WTC11 (cell line): Measurements from ENCODE around the gene ERVK3-1. TPM values are rescaled to one million over a fixed set of nuclear protein-coding genes. Genes with fewer than 3 reads are reported as not detected.

Source experiments
- ATAC-seq: fragments of 200-7000 bp; cut with Tn5 transposase; 2 replicates; pipeline ENCODE4 v1.10.0; 2021; ENCODE audit warnings: mild to moderate bottlenecking, moderate library complexity
- CTCF ChIA-PET: fragments of 300-600 bp; sonication (Branson Sonifier 250); formaldehyde crosslinking; loops from one replicate; lab custom pipeline; 2021; ENCODE audit warnings: antibody characterized with exemption; lab: Charles Lee
- POLR2A ChIA-PET: fragments of 350-600 bp; sonication (Branson Sonifier 250); formaldehyde crosslinking; loops from one replicate; lab custom pipeline; 2021; ENCODE audit warnings: antibody characterized with exemption; lab: Charles Lee
- DNase-seq: peaks from one replicate; pipeline ENCODE4 v3.0.0; 2021; ENCODE audit warnings: low spot score
- H3K27ac Mint-ChIP-seq: 2 replicates; pipeline ENCODE4 v1.8.0; 2021; ENCODE audit warnings: mixed read lengths
- H3K27me3 Mint-ChIP-seq: 2 replicates; pipeline ENCODE4 v1.8.0; 2021; ENCODE audit warnings: low read depth, mild to moderate bottlenecking, moderate library complexity, mixed read lengths
- H3K36me3 Mint-ChIP-seq: 2 replicates; pipeline ENCODE4 v1.8.0; 2021; ENCODE audit warnings: mixed read lengths
- H3K4me1 Mint-ChIP-seq: 2 replicates; pipeline ENCODE4 v1.8.0; 2022; ENCODE audit warnings: mixed read lengths
- H3K4me3 Mint-ChIP-seq: 2 replicates; pipeline ENCODE4 v1.8.0; 2021; ENCODE audit warnings: mild to moderate bottlenecking, moderate library complexity, mixed read lengths
- H3K9me3 Mint-ChIP-seq: 2 replicates; pipeline ENCODE4 v1.8.0; 2021; ENCODE audit warnings: mixed read lengths
- ATF1 ChIP-seq: sonication (generic); formaldehyde crosslinking; IDR thresholded peaks from 2 replicates; pipeline ENCODE4 v1.8.1; 2023; ENCODE audit warnings: mild to moderate bottlenecking, moderate library complexity, missing genetic modification reagents
- ETV6 ChIP-seq: sonication (generic); formaldehyde crosslinking; IDR thresholded peaks from 2 replicates; pipeline ENCODE4 v1.8.1; 2022; ENCODE audit warnings: mild to moderate bottlenecking, missing genetic modification reagents
- JAZF1 ChIP-seq: fragments of 250-450 bp; sonication (Bioruptor Pico); IDR thresholded peaks from 2 replicates; pipeline ENCODE4 v1.9.0; 2021; ENCODE audit warnings: moderate library complexity, mild to moderate bottlenecking, inconsistent platforms
- MYBL2 ChIP-seq: sonication (generic); formaldehyde crosslinking; IDR thresholded peaks from 2 replicates; pipeline ENCODE4 v1.8.1; 2023; ENCODE audit warnings: mild to moderate bottlenecking, moderate library complexity, missing genetic modification reagents
- NR3C1 ChIP-seq: sonication (generic); formaldehyde crosslinking; conservative IDR thresholded peaks from 2 replicates; pipeline ENCODE4 v1.8.1; 2023; ENCODE audit warnings: low read depth, mild to moderate bottlenecking, missing genetic modification reagents
- SMAD4 ChIP-seq: sonication (generic); formaldehyde crosslinking; IDR thresholded peaks from 2 replicates; pipeline ENCODE4 v1.8.0; 2022; ENCODE audit warnings: mild to moderate bottlenecking, missing genetic modification reagents
- ZBTB21 ChIP-seq: sonication (generic); formaldehyde crosslinking; IDR thresholded peaks from 2 replicates; pipeline ENCODE4 v1.8.1; 2023; ENCODE audit warnings: mild to moderate bottlenecking, missing genetic modification reagents, borderline replicate concordance
- ZNF232 ChIP-seq: sonication (generic); formaldehyde crosslinking; IDR thresholded peaks from 2 replicates; pipeline ENCODE4 v1.8.0; 2022; ENCODE audit warnings: mild to moderate bottlenecking, missing genetic modification reagents
- ZNF396 ChIP-seq: fragments of 250-450 bp; sonication (Bioruptor Pico); IDR thresholded peaks from 2 replicates; pipeline ENCODE4 v1.8.0; 2021; ENCODE audit warnings: mild to moderate bottlenecking, moderate library complexity, borderline replicate concordance
- total RNA-seq: library from RNA; stranded (reverse); gene quantifications from 3 replicates; pipeline ENCODE4 v1.2.3, GENCODE V29; 2021
- TF ChIP-seq, protein P1 (sequence below): sonication (generic); formaldehyde crosslinking; IDR thresholded peaks from 2 replicates; pipeline ENCODE4 v1.8.0; 2022; ENCODE audit warnings: mild to moderate bottlenecking, missing genetic modification reagents
- TF ChIP-seq, protein P2 (sequence below): fragments of 250-450 bp; sonication (Bioruptor Pico); IDR thresholded peaks from 2 replicates; pipeline ENCODE4 v1.9.0; 2021; ENCODE audit warnings: mild to moderate bottlenecking, borderline replicate concordance
- TF ChIP-seq, protein P3 (sequence below): sonication (generic); formaldehyde crosslinking; IDR thresholded peaks from 2 replicates; pipeline ENCODE4 v1.8.0; 2022; ENCODE audit warnings: mild to moderate bottlenecking, missing genetic modification reagents
- TF ChIP-seq, protein P4 (sequence below): sonication (generic); formaldehyde crosslinking; IDR thresholded peaks from 2 replicates; pipeline ENCODE4 v1.8.0; 2022; ENCODE audit warnings: mild to moderate bottlenecking, missing genetic modification reagents
- TF ChIP-seq, protein P5 (sequence below): sonication (generic); formaldehyde crosslinking; IDR thresholded peaks from 2 replicates; pipeline ENCODE4 v1.8.1; 2022; ENCODE audit warnings: low read depth, mild to moderate bottlenecking, moderate library complexity, missing genetic modification reagents, borderline replicate concordance
- TF ChIP-seq, protein P6 (sequence below): sonication (generic); formaldehyde crosslinking; IDR thresholded peaks from 2 replicates; pipeline ENCODE4 v1.8.1; 2022; ENCODE audit warnings: low read depth, missing genetic modification reagents, borderline replicate concordance

ERVK3-1 gene
- total RNA-seq, 1 experiment from 2014 or later: 26.0 TPM

DNA sequence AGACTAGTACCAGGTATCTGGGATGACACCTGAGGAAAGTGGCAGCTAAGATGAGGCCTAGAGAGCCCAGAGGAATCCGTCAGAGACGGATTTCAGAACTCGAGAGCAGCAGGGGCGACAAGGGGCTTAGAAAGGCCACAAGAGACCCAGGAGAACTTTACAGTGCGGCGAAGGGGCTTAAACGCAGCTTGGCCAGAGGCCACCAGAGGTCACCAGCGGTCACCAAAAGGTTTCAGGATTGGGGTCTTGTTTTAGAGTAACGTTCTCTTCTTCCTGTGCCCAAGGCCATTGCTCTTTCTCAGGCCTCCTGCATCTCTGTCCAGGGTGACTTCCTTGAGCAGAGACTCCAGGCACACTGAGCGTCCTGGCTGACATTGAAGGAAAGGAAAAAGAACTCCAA, 23.8 kb downstream of the ERVK3-1 start:
- DNase-seq: peak; percentile 77
- Mint-ChIP-seq H3K9me3 (no peaks in the 10 kb centered on the region), H3K27ac (no peak overlapping the region), H3K36me3 (no peaks in the 10 kb centered on the region), H3K27me3 (no peaks in the 10 kb centered on the region)
- POLR2A ChIA-PET: interaction anchor here (0.6 kb wide), 1 partner anchor 42 kb away, joined by 10 read pairs; no protein-coding TSS in a partner anchor
- CTCF ChIA-PET: interaction anchor here (1.0 to 2.5 kb wide), 4 partner anchors 10 to 191 kb away, joined by 3 to 10 read pairs (median 4); partner anchors contain the start of gene ZBTB45
- TF ChIP-seq, protein P1, sequence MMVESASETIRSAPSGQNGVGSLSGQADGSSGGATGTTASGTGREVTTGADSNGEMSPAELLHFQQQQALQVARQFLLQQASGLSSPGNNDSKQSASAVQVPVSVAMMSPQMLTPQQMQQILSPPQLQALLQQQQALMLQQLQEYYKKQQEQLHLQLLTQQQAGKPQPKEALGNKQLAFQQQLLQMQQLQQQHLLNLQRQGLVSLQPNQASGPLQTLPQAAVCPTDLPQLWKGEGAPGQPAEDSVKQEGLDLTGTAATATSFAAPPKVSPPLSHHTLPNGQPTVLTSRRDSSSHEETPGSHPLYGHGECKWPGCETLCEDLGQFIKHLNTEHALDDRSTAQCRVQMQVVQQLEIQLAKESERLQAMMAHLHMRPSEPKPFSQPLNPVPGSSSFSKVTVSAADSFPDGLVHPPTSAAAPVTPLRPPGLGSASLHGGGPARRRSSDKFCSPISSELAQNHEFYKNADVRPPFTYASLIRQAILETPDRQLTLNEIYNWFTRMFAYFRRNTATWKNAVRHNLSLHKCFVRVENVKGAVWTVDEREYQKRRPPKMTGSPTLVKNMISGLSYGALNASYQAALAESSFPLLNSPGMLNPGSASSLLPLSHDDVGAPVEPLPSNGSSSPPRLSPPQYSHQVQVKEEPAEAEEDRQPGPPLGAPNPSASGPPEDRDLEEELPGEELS (CRISPR knock-in tag): no peak
- TF ChIP-seq, protein P2, sequence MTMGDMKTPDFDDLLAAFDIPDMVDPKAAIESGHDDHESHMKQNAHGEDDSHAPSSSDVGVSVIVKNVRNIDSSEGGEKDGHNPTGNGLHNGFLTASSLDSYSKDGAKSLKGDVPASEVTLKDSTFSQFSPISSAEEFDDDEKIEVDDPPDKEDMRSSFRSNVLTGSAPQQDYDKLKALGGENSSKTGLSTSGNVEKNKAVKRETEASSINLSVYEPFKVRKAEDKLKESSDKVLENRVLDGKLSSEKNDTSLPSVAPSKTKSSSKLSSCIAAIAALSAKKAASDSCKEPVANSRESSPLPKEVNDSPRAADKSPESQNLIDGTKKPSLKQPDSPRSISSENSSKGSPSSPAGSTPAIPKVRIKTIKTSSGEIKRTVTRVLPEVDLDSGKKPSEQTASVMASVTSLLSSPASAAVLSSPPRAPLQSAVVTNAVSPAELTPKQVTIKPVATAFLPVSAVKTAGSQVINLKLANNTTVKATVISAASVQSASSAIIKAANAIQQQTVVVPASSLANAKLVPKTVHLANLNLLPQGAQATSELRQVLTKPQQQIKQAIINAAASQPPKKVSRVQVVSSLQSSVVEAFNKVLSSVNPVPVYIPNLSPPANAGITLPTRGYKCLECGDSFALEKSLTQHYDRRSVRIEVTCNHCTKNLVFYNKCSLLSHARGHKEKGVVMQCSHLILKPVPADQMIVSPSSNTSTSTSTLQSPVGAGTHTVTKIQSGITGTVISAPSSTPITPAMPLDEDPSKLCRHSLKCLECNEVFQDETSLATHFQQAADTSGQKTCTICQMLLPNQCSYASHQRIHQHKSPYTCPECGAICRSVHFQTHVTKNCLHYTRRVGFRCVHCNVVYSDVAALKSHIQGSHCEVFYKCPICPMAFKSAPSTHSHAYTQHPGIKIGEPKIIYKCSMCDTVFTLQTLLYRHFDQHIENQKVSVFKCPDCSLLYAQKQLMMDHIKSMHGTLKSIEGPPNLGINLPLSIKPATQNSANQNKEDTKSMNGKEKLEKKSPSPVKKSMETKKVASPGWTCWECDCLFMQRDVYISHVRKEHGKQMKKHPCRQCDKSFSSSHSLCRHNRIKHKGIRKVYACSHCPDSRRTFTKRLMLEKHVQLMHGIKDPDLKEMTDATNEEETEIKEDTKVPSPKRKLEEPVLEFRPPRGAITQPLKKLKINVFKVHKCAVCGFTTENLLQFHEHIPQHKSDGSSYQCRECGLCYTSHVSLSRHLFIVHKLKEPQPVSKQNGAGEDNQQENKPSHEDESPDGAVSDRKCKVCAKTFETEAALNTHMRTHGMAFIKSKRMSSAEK (CRISPR knock-in tag): no peak
- TF ChIP-seq ZNF396 (CRISPR knock-in tag): no peak
- TF ChIP-seq, protein P3, sequence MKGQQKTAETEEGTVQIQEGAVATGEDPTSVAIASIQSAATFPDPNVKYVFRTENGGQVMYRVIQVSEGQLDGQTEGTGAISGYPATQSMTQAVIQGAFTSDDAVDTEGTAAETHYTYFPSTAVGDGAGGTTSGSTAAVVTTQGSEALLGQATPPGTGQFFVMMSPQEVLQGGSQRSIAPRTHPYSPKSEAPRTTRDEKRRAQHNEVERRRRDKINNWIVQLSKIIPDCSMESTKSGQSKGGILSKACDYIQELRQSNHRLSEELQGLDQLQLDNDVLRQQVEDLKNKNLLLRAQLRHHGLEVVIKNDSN (CRISPR knock-in tag): no peak
- no peak for TF ChIP-seq ZNF232 (CRISPR knock-in tag)
- TF ChIP-seq, protein P4, sequence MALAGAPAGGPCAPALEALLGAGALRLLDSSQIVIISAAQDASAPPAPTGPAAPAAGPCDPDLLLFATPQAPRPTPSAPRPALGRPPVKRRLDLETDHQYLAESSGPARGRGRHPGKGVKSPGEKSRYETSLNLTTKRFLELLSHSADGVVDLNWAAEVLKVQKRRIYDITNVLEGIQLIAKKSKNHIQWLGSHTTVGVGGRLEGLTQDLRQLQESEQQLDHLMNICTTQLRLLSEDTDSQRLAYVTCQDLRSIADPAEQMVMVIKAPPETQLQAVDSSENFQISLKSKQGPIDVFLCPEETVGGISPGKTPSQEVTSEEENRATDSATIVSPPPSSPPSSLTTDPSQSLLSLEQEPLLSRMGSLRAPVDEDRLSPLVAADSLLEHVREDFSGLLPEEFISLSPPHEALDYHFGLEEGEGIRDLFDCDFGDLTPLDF (CRISPR knock-in tag): no peak
- TF ChIP-seq SMAD4 (CRISPR knock-in tag): no peak
- TF ChIP-seq JAZF1 (CRISPR knock-in tag): no peak
- TF ChIP-seq ZBTB21: no peak
- TF ChIP-seq, protein P5, sequence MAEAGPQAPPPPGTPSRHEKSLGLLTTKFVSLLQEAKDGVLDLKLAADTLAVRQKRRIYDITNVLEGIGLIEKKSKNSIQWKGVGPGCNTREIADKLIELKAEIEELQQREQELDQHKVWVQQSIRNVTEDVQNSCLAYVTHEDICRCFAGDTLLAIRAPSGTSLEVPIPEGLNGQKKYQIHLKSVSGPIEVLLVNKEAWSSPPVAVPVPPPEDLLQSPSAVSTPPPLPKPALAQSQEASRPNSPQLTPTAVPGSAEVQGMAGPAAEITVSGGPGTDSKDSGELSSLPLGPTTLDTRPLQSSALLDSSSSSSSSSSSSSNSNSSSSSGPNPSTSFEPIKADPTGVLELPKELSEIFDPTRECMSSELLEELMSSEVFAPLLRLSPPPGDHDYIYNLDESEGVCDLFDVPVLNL (CRISPR knock-in tag): no peak
- TF ChIP-seq, all 79 proteins: peak for 0
- peaks cover 4% of the 10 kb centered on the region; the same call in 1 of the 2 replicates for H3K4me1 Mint-ChIP-seq
- peak overlapping the region; percentile 52; the same call in 1 of the 2 replicates for H3K4me3 Mint-ChIP-seq
- ATAC-seq: peak; percentile 24

DNA sequence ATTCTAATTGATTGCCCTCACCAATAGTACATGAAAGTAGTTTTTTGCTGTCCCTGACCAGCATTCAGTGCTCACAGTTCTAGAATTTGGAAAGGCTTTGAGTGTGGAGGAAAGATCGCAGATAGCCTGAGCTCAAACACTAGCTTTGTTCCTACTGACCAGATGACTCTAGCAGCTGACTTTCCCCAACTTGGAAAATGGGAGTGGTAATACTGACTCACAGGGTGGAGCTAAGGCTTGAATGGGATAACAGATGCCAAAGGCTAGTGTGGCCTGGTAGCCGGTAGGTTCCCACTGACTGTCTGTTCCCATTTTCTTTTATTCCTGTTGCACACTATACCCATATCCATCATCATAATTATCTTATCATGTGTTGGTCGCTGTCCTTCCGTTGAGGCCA, 25.3 kb downstream of the ERVK3-1 start:
- no peaks in the 10 kb centered on the region for H3K27me3 Mint-ChIP-seq
- ATAC-seq (no peak), DNase-seq (no peak)
- H3K4me1 Mint-ChIP-seq: peaks cover 4% of the 10 kb centered on the region; the same call in 1 of the 2 replicates
- peak overlapping the region; percentile 17; the same call in 1 of the 2 replicates for H3K27ac Mint-ChIP-seq
- ChIA-PET POLR2A (interaction anchor here (1.1 kb wide), 1 partner anchor 32 kb away, joined by 3 read pairs; no protein-coding TSS in a partner anchor), CTCF (interaction anchor here (1.4 to 2.5 kb wide), 3 partner anchors 8 to 26 kb away, joined by 4 to 10 read pairs (median 7); no protein-coding TSS in a partner anchor)
- H3K36me3 Mint-ChIP-seq: peaks cover 2% of the 10 kb centered on the region; the same call in 1 of the 2 replicates
- H3K9me3 Mint-ChIP-seq: no peaks in the 10 kb centered on the region
- H3K4me3 Mint-ChIP-seq: no peak overlapping the region
- TF ChIP-seq NR3C1 (no peak), ETV6 (no peak), ZNF396 (CRISPR knock-in tag) (no peak), ATF1 (CRISPR knock-in tag) (no peak), MYBL2 (CRISPR knock-in tag) (no peak)
- TF ChIP-seq, protein P2 (CRISPR knock-in tag): no peak
- TF ChIP-seq, protein P6, sequence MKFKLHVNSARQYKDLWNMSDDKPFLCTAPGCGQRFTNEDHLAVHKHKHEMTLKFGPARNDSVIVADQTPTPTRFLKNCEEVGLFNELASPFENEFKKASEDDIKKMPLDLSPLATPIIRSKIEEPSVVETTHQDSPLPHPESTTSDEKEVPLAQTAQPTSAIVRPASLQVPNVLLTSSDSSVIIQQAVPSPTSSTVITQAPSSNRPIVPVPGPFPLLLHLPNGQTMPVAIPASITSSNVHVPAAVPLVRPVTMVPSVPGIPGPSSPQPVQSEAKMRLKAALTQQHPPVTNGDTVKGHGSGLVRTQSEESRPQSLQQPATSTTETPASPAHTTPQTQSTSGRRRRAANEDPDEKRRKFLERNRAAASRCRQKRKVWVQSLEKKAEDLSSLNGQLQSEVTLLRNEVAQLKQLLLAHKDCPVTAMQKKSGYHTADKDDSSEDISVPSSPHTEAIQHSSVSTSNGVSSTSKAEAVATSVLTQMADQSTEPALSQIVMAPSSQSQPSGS (CRISPR knock-in tag): no peak
